ENCODE data around the gene RAPGEF2.

The RAPGEF2 gene

GRCh38 chr4:159273841-159274240 lies 171.0 kb downstream of the RAPGEF2 start:
- DNase-seq = no peak
- intact Hi-C loops (cut with DNase I; ENCODE audit: low total_unique reads) = no loop called here
- TF ChIP-seq, protein P1, sequence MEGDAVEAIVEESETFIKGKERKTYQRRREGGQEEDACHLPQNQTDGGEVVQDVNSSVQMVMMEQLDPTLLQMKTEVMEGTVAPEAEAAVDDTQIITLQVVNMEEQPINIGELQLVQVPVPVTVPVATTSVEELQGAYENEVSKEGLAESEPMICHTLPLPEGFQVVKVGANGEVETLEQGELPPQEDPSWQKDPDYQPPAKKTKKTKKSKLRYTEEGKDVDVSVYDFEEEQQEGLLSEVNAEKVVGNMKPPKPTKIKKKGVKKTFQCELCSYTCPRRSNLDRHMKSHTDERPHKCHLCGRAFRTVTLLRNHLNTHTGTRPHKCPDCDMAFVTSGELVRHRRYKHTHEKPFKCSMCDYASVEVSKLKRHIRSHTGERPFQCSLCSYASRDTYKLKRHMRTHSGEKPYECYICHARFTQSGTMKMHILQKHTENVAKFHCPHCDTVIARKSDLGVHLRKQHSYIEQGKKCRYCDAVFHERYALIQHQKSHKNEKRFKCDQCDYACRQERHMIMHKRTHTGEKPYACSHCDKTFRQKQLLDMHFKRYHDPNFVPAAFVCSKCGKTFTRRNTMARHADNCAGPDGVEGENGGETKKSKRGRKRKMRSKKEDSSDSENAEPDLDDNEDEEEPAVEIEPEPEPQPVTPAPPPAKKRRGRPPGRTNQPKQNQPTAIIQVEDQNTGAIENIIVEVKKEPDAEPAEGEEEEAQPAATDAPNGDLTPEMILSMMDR (IDR thresholded peaks at IDR 0.05) = no peak
- Histone ChIP-seq H3K4me1 (peaks cover 0 to 53% (median 17%) of the 10 kb centered on the region in 4 donors), H3K36me3 (no peaks in the 10 kb centered on the region), H3K9me3 (no peaks in the 10 kb centered on the region), H3K27me3 (no peaks in the 10 kb centered on the region), H3K27ac (peak overlapping the region in 1 of 2 donors; percentile 20), H3K4me3 (no peak overlapping the region)

- peak overlapping the region in 1 of 2 donors; percentile 4 for H3K27ac ChIP-seq
- H3K4me1 ChIP-seq = peaks cover 0 to 31% (median 4%) of the 10 kb centered on the region in 4 donors
- TF ChIP-seq, protein P1 (IDR thresholded peaks at IDR 0.05) = no peak
- intact Hi-C loops (cut with DNase I; ENCODE audit: low total_unique reads) = no loop called here
- H3K36me3 ChIP-seq = no peaks in the 10 kb centered on the region
- no peaks in the 10 kb centered on the region for H3K27me3 ChIP-seq
- no peaks in the 10 kb centered on the region for H3K9me3 ChIP-seq
- no peak overlapping the region for H3K4me3 ChIP-seq
- DNase-seq = no peak
These were observed 175.5 kb downstream of the RAPGEF2 start for GRCh38 chr4:159278399-159278798.

GRCh38 chr4:159279084-159279483 lies 176.2 kb downstream of the RAPGEF2 start:
- Histone ChIP-seq H3K27me3 (no peaks in the 10 kb centered on the region), H3K4me1 (peaks cover 0 to 31% (median 0%) of the 10 kb centered on the region in 4 donors), H3K36me3 (no peaks in the 10 kb centered on the region), H3K9me3 (no peaks in the 10 kb centered on the region), H3K4me3 (no peak overlapping the region), H3K27ac (peak overlapping the region in 1 of 2 donors; percentile 4)
- TF ChIP-seq, protein P1 (IDR thresholded peaks at IDR 0.05) = no peak
- DNase-seq = no peak
- intact Hi-C loops (cut with DNase I; ENCODE audit: low total_unique reads) = no loop called here

DNA sequence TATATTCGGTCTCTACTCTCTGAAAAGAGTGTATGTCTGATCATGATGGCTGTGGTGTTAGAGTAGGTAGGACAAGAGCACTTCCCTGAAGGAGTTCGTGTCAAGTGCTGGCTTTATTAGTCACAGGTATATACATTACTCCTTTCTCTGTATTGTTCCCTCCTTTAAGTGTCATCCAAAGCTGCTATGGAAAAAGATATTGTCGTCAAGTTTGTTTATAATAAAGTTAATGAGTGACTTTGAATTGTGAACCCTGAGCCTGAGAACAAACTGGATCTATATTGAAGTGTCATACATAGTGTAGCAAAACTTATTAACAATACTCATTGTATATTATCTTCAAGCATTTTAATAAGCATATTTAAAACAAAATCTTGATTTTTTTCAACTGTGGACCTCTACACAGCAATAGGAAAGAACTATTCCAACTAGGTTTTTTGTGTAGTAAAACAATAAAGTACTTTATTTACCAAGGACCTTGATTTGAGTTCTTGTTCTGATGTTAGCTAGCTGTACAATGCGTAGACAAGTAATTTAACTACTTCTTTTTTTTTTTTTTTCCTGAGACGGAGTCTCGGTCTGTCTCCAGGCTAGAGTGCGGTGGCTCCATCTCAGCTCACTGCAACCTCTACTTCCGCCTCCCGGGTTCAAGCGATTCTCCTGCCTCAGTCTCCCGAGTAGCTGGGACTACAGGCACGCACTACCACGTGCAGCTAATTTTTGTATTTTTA lies 177.7 kb downstream of the RAPGEF2 start:
- Histone ChIP-seq H3K4me1 (peaks cover 0 to 29% (median 0%) of the 10 kb centered on the region in 4 donors), H3K4me3 (no peak overlapping the region), H3K9me3 (no peaks in the 10 kb centered on the region), H3K36me3 (no peaks in the 10 kb centered on the region), H3K27me3 (no peaks in the 10 kb centered on the region), H3K27ac (no peak overlapping the region)
- intact Hi-C loops (cut with DNase I; ENCODE audit: low total_unique reads) = no loop called here
- no peak for DNase-seq
- TF ChIP-seq, protein P1 (IDR thresholded peaks at IDR 0.05) = no peak

DNA sequence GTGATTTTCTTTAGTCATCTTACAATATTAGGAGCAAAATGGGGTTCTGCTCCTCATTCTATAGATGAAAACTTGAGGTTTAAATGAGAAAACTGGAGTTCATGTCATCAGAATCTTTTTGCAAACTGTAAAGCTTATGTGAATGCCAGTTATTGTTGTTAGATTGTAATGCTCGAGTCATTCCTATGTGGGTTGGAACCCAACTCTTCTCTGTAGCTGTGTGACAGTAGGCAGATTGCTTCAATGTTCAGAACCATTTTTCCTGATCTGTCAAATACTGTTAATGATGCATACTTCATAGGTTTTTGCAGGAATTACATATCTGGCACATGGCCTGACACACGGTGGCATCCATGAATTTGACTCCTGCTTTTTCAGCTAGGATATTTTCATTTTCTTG lies 178.9 kb downstream of the RAPGEF2 start:
- no peak overlapping the region for H3K27ac ChIP-seq
- no peak overlapping the region for H3K4me3 ChIP-seq
- peaks cover 0 to 29% (median 0%) of the 10 kb centered on the region in 4 donors for H3K4me1 ChIP-seq
- intact Hi-C loops (cut with DNase I; ENCODE audit: low total_unique reads) = no loop called here
- H3K9me3 ChIP-seq = no peaks in the 10 kb centered on the region
- no peak for DNase-seq
- TF ChIP-seq, protein P1 (IDR thresholded peaks at IDR 0.05) = no peak
- no peaks in the 10 kb centered on the region for H3K36me3 ChIP-seq
- no peaks in the 10 kb centered on the region for H3K27me3 ChIP-seq

Measured in tibial artery (tissue), 4 donors.